Activated B cell treated with CpG ODN at 0.5 μM for 24 hours (primary cell): ENCODE results near the gene HNRNPLL. TPM values are rescaled to one million over a fixed set of nuclear protein-coding genes. Genes with fewer than 3 reads are reported as not detected.

Experiments used
- ATAC-seq: fragments of 200-7000 bp; cut with Tn5 transposase; one replicate; pipeline ENCODE4 v1.10.0; 2021; ENCODE audit warnings: low read depth, mild to moderate bottlenecking, moderate library complexity
- CTCF ChIA-PET: fragments of 350-600 bp; sonication (Branson Sonifier 250); formaldehyde crosslinking; loops from one replicate; lab custom pipeline; 2021; ENCODE audit warnings: antibody characterized with exemption; lab: Charles Lee
- POLR2A ChIA-PET: fragments of 350-600 bp; sonication (Branson Sonifier 250); formaldehyde crosslinking; loops from one replicate; lab custom pipeline; 2021; ENCODE audit warnings: antibody characterized with exemption; lab: Charles Lee
- DNase-seq: peaks from one replicate; pipeline ENCODE4 v3.0.0; 2022
- H3K27ac Mint-ChIP-seq: one replicate; pipeline ENCODE4 v1.8.0; 2020; ENCODE audit warnings: mixed read lengths
- H3K27me3 Mint-ChIP-seq: one replicate; pipeline ENCODE4 v1.8.0; 2021; ENCODE audit warnings: mixed read lengths
- H3K36me3 Mint-ChIP-seq: one replicate; pipeline ENCODE4 v1.8.0; 2021; ENCODE audit warnings: low read depth, mixed read lengths
- H3K4me1 Mint-ChIP-seq: one replicate; pipeline ENCODE4 v1.8.0; 2021; ENCODE audit warnings: mixed read lengths
- H3K4me3 Mint-ChIP-seq: one replicate; pipeline ENCODE4 v1.8.0; 2020; ENCODE audit warnings: mild to moderate bottlenecking, mixed read lengths
- H3K9me3 Mint-ChIP-seq: one replicate; pipeline ENCODE4 v1.8.0; 2020; ENCODE audit warnings: mixed read lengths
- intact Hi-C: fragments of 100-400 bp; cut with micrococcal nuclease; formaldehyde crosslinking; loops from one replicate; pipeline ENCODE4 v1.15.1; 2024
- total RNA-seq: library from RNA; stranded (reverse); gene quantifications from 2 replicates; pipeline ENCODE4 v1.2.3, GENCODE V29; 2022
- TF ChIP-seq, protein P1 (sequence below): fragments of 200-600 bp; IDR thresholded peaks from one replicate; pipeline ENCODE4 v1.8.0; 2022; ENCODE audit warnings: antibody characterized with exemption, mild to moderate bottlenecking

The HNRNPLL gene
- total RNA-seq, 1 donor from 2014 or later: 8.8 TPM

DNA sequence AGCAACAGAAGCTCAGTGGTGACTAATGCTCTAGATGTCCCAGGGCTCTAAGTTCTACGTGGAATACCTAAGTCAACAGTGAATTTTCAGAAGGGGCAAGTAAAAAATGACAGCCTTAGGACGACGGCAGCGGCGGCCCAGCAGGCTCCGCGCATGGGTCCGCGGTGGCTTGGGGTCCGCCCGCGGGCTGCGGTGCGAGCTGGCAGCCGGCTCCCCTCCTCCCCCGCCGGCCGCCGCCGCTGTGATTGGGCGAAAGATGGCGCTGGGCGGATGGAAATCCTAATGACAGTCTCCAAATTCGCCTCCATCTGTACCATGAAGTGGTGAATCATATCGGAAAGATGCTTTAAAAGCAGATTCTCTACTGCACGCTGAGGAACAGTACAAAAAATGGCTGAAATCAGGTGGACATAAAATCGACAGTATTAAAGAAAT, 74.7 kb downstream of the HNRNPLL start:
- peaks cover 16% of the 10 kb centered on the region for H3K27me3 Mint-ChIP-seq
- CTCF ChIA-PET: no interaction called here
- no peaks in the 10 kb centered on the region for H3K36me3 Mint-ChIP-seq
- ATAC-seq: no peak
- intact Hi-C loops: no loop called here
- H3K4me3 Mint-ChIP-seq: peak overlapping the region; percentile 69
- DNase-seq: no peak
- H3K4me1 Mint-ChIP-seq: peaks cover 20% of the 10 kb centered on the region
- TF ChIP-seq, protein P1, sequence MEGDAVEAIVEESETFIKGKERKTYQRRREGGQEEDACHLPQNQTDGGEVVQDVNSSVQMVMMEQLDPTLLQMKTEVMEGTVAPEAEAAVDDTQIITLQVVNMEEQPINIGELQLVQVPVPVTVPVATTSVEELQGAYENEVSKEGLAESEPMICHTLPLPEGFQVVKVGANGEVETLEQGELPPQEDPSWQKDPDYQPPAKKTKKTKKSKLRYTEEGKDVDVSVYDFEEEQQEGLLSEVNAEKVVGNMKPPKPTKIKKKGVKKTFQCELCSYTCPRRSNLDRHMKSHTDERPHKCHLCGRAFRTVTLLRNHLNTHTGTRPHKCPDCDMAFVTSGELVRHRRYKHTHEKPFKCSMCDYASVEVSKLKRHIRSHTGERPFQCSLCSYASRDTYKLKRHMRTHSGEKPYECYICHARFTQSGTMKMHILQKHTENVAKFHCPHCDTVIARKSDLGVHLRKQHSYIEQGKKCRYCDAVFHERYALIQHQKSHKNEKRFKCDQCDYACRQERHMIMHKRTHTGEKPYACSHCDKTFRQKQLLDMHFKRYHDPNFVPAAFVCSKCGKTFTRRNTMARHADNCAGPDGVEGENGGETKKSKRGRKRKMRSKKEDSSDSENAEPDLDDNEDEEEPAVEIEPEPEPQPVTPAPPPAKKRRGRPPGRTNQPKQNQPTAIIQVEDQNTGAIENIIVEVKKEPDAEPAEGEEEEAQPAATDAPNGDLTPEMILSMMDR: no peak
- H3K27ac Mint-ChIP-seq: no peak overlapping the region
- no peaks in the 10 kb centered on the region for H3K9me3 Mint-ChIP-seq
- POLR2A ChIA-PET: interaction anchor here (0.6 kb wide), 1 partner anchor 8 kb away, joined by 4 read pairs; no protein-coding TSS in a partner anchor

GRCh38 chr2:38527338-38528007, 75.3 kb downstream of the HNRNPLL start:
- Mint-ChIP-seq H3K4me1 (peaks cover 15% of the 10 kb centered on the region), H3K4me3 (peak overlapping the region; percentile 69), H3K9me3 (no peaks in the 10 kb centered on the region), H3K27me3 (peaks cover 16% of the 10 kb centered on the region), H3K27ac (no peak overlapping the region), H3K36me3 (no peaks in the 10 kb centered on the region)
- POLR2A ChIA-PET: no interaction called here
- TF ChIP-seq, protein P1: no peak
- ATAC-seq (no peak), DNase-seq (no peak)
- CTCF ChIA-PET: no interaction called here
- intact Hi-C loops: no loop called here

- intact Hi-C loops: no loop called here
- H3K27ac Mint-ChIP-seq: no peak overlapping the region
- peaks cover 16% of the 10 kb centered on the region for H3K27me3 Mint-ChIP-seq
- DNase-seq (no peak), ATAC-seq (no peak)
- CTCF ChIA-PET: no interaction called here
- POLR2A ChIA-PET: interaction anchor here (0.6 to 1.1 kb wide), 2 partner anchors 10 to 37 kb away, joined by 3 to 4 read pairs; no protein-coding TSS in a partner anchor
- no peaks in the 10 kb centered on the region for H3K9me3 Mint-ChIP-seq
- H3K4me3 Mint-ChIP-seq: no peak overlapping the region
- TF ChIP-seq, protein P1: no peak
- H3K4me1 Mint-ChIP-seq: peaks cover 12% of the 10 kb centered on the region
- H3K36me3 Mint-ChIP-seq: no peaks in the 10 kb centered on the region
Observed at GRCh38 chr2:38526195-38526594, 76.5 kb downstream of the HNRNPLL start.

DNA sequence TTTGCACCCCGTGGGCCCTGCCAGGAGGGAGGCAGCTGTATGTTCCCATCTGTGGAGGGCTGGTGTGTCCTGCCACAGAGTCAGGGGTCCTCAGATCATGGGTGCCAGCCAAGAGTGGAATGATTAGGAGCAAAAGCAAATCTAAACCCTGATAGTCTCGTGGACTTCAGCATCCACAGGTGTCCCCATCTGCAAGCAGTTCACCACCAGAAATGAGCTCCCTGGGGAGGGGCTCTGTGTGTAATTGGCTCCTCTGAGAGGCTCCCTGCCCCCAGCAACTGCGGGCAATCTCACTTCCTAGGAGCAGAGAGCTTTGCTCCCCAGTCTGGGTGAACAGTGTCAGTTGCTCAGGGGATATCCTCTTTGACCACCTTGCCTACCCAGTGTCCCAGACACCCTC, 78.1 kb downstream of the HNRNPLL start:
- Mint-ChIP-seq H3K36me3 (no peaks in the 10 kb centered on the region), H3K27me3 (peaks cover 16% of the 10 kb centered on the region), H3K4me1 (peaks cover 6% of the 10 kb centered on the region), H3K4me3 (no peak overlapping the region), H3K27ac (no peak overlapping the region), H3K9me3 (no peaks in the 10 kb centered on the region)
- intact Hi-C loops: no loop called here
- POLR2A ChIA-PET: no interaction called here
- CTCF ChIA-PET: interaction anchor here (1.7 kb wide), 1 partner anchor 16 kb away, joined by 4 read pairs; no protein-coding TSS in a partner anchor
- TF ChIP-seq, protein P1: no peak
- no peak for ATAC-seq
- no peak for DNase-seq

DNA sequence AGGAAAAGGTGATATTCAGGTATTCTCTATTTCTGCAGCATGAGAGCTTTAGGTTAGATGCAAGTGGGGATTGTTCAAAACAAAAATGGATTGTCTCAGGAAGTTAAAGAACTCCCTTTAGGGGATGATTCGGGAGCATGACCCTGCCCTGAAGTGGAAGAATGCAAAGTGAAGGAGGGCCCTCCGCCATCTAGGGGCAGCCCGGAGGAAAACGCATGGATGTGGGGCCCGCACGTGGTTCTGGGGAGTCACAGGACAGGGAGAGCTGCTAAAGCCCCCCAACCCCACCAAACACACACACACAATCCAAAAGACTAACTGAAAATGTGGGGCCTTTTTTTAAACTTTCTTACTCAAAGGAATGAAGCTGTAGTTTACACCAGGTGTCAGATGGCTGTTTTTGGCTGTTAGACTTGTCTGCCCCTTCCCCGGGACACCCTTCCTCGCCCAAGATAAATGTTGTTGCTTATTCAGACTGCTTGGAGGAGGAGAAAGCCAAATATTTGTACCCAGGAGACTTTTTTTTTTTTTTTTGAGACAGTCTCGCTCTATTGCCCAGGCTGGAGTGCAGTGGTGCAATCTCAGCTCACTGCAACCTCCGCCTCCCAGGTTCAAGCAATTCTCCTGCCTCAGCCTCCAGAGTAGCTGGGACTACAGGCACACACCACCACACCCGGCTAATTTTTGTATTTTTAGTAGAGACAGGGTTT, 78.8 kb downstream of the HNRNPLL start:
- Mint-ChIP-seq H3K4me1 (peaks cover 6% of the 10 kb centered on the region), H3K36me3 (no peaks in the 10 kb centered on the region), H3K27ac (no peak overlapping the region), H3K4me3 (no peak overlapping the region), H3K27me3 (peaks cover 15% of the 10 kb centered on the region), H3K9me3 (no peaks in the 10 kb centered on the region)
- ATAC-seq (no peak), DNase-seq (no peak)
- POLR2A ChIA-PET: no interaction called here
- intact Hi-C loops: no loop called here
- CTCF ChIA-PET: interaction anchor here (1.7 kb wide), 1 partner anchor 16 kb away, joined by 4 read pairs; no protein-coding TSS in a partner anchor
- TF ChIP-seq, protein P1: no peak
